ENCODE results near the gene MCF2L2. TPM values are rescaled to one million over a fixed set of nuclear protein-coding genes. Genes with fewer than 3 reads are reported as not detected.

The MCF2L2 gene
- total RNA-seq, 1 donor from 2014 or later, result 0.53 TPM

- DNase-seq (ENCODE audit: low read depth, low spot score), result no peak
Observed at GRCh38 chr3:183299976-183300375, 128.4 kb downstream of the MCF2L2 start.

GRCh38 chr3:183298701-183299153 is 129.7 kb downstream of the MCF2L2 start:
- no peak for DNase-seq (ENCODE audit: low read depth, low spot score)

DNA sequence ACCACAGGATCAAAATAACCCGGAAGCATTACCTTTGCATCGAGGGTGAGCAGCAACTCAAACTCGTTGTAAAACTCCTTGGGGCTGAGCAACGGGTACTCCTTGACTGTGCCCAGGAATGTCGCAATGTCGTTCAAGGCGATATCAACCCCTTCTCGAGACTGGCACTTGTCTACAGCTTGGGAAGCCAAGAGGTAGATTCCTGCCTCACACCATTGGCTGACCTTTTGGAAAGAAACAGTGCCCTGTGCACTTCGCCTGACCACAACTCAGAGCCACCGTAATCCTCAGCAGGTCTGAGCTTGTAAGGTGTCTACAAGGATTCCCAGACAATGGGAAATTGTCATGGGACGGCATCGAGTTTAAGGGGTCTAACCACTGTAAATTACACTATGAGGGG is 131.5 kb downstream of the MCF2L2 start:
- no peak for DNase-seq (ENCODE audit: low read depth, low spot score)

GRCh38 chr3:183295211-183295610 is 133.2 kb downstream of the MCF2L2 start:
- DNase-seq (ENCODE audit: low read depth, low spot score), result no peak

GRCh38 chr3:183293966-183294365 is 134.5 kb downstream of the MCF2L2 start:
- DNase-seq (ENCODE audit: low read depth, low spot score), result no peak

DNA sequence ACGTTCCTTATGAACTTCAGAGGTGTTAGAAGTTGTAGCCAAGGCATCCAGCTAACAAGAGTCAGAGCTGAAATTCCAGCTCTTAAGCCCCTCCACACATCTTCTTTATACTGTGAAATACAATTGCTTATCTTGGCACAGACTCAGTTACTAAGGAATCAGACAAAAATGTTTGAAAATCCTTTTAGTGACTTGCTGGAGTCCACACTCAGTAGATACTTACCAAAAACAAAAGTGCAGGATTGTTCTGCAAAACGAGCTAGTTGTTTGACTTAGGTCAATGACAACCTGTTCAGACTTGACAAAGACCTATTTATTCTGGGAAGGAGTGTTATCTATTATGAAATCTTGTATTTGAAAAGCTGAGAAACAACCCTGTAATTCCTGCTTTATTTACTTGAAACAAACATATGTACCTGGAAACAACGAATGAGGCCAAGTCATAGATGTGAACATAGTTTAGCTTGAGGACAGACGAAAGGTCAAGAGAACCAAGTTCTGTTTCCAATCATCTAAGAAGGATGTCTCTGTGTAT is 136.9 kb downstream of the MCF2L2 start:
- no peak for DNase-seq (ENCODE audit: low read depth, low spot score)

GRCh38 chr3:183290216-183290615 is 138.2 kb downstream of the MCF2L2 start:
- DNase-seq (ENCODE audit: low read depth, low spot score), result no peak

- DNase-seq (ENCODE audit: low read depth, low spot score), result no peak
Observed at GRCh38 chr3:183288117-183288516, 140.3 kb downstream of the MCF2L2 start.

DNA sequence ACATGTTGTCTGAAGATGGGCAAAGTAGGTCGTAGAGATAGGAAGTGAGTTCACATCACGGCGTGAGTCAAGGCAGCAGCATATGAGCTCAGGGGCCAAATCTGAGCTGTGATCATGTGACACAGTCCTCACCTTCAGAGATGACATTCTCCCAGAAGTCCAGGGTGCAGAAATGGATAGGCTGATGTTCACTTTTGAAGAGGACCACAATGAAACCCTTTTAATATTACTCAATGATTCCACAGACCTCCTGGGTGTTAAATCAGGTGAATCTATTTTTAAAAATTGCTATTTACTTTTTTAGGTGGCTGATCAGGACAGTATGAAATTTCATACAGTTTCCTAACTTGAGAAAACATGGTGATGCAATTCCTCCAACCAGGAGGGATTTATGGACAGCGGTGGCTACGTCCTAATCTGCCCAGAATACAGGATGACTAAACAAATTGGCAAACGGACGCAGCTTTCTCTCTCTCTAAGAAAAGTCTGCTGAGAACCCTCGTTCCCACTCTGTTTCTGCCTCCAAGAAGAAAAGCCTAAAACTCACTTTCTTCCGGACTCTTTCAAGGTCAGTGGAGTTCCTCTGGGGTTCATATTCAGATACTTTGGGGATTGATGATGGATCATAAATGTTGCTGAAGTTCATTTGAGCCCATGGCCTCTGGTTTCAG is 141.0 kb downstream of the MCF2L2 start:
- peak; percentile 63 for DNase-seq (ENCODE audit: low read depth, low spot score)

GRCh38 chr3:183285828-183286457 is 142.5 kb downstream of the MCF2L2 start:
- peak; percentile 97 for DNase-seq (ENCODE audit: low read depth, low spot score)

- no peak for DNase-seq (ENCODE audit: low read depth, low spot score)
Observed at GRCh38 chr3:183285318-183285717, 143.1 kb downstream of the MCF2L2 start.

GRCh38 chr3:183284570-183284969 is 143.8 kb downstream of the MCF2L2 start:
- no peak for DNase-seq (ENCODE audit: low read depth, low spot score)

GRCh38 chr3:183283886-183284285 is 144.5 kb downstream of the MCF2L2 start:
- no peak for DNase-seq (ENCODE audit: low read depth, low spot score)

- DNase-seq (ENCODE audit: low read depth, low spot score), result no peak
Observed at GRCh38 chr3:183281126-183281797, 147.2 kb downstream of the MCF2L2 start.

DNA sequence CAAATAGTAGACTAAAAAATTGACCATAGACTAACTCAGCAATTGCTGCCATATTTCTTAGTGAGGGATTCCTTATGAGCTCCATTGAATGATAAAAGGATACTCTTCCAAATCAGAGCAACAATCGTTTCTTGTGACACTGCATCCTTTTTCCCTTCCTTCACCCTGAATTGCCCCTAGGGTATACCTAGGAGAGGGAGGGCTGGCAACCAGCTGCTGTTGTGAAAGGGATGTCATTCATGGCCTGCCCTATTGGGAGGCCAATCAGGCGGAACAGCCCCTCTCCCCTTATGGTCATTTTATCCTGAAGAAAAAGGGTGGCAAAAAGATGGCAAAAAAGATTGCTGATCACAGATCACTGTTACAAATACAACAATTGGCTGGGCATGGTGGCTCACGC is 149.0 kb downstream of the MCF2L2 start:
- no peak for DNase-seq (ENCODE audit: low read depth, low spot score)

DNA sequence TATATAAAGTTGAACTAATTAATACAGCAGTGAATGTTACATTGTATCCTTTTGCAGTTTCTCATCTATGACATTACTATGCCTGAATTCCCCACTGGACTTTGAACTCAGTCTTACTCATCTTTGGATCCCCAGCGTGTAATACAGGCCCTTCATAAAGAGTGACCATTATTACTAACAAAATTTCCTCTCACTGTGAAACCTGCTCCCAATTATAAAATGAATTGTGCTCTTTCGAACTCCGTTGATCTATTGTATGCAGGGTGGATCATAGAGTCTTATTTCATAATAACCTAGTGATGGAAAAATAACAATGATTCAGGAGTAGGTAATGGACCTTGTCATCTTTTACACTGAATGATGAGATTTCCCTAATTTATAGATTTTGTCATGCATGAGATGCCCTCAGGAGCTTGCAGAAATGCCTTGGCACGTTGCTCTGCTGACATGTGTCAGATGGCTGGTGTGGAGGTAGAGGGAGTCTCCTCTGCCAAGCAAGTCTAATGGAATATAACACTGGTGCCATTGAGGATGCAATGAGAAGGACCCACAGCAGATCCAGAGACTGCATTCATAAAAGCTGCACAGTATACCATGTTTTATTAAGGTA is 149.8 kb downstream of the MCF2L2 start:
- no peak for DNase-seq (ENCODE audit: low read depth, low spot score)

- DNase-seq (ENCODE audit: low read depth, low spot score), result no peak
Observed at GRCh38 chr3:183277260-183277659, 151.2 kb downstream of the MCF2L2 start.

DNA sequence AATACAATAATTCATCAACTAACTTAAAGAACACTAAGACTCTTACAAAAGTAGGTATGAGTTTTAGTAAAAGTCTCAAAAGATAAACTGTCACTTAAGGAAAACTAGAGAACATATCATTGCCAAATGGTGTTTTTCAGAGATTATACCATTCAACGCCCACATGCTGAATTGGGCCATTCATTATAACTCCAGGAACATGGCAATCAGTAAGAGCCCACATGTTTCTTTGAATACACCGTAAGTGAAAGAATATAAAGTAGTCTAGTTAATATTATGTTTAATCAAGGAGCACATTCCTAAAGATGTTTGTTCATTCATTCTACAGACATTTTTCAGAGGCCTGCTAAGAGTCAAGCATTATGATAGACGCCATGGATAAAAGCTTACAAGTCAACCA is 152.5 kb downstream of the MCF2L2 start:
- no peak for DNase-seq (ENCODE audit: low read depth, low spot score)

- DNase-seq (ENCODE audit: low read depth, low spot score), result no peak
Observed at GRCh38 chr3:183275418-183275817, 153.0 kb downstream of the MCF2L2 start.

GRCh38 chr3:183274609-183275008 is 153.8 kb downstream of the MCF2L2 start:
- DNase-seq (ENCODE audit: low read depth, low spot score), result no peak

- no peak for DNase-seq (ENCODE audit: low read depth, low spot score)
Observed at GRCh38 chr3:183272791-183273190, 155.6 kb downstream of the MCF2L2 start.

DNA sequence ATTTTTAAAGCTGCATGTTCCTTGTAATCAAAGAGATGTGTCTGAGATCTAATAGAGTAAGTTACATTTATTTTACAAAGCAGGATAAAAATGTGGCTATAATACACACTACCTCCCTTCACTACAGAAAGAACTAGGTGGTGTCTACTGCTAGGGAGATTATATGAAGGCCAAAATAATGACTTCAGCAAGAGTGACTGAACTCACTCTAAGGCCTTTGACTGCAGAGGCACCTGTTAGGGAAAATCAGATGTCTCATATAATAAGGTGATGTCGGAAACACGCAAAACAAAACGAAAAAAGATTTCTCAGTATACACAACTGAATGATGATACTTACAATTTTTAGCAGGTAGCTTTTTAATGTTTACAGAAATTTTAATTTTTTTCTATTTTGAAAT is 156.3 kb downstream of the MCF2L2 start:
- no peak for DNase-seq (ENCODE audit: low read depth, low spot score)
